ENCODE measurements around the gene DDB1.

The DDB1 gene

GRCh38 chr11:61335355-61335710, 2.4 kb upstream of the DDB1 start:
- no peaks in the 10 kb centered on the region for H3K9me2 ChIP-seq (replicated peaks; ENCODE audit: control insufficient read depth, low read length)
- peak overlapping the region; percentile 91 for H3K4me2 ChIP-seq (ENCODE audit: low read length)
- peaks cover 7% of the 10 kb centered on the region for H4K20me1 ChIP-seq (ENCODE audit: control insufficient read depth, insufficient read depth, low read depth, low read length)
- TF ChIP-seq CTCF (IDR thresholded peaks at IDR 0.05; ENCODE audit: low read depth, low read length, poor library complexity, severe bottlenecking) (no peak), EZH2phosphoT487 (IDR thresholded peaks at IDR 0.05; ENCODE audit: borderline replicate concordance, low read length) (no peak)
- peaks cover 36% of the 10 kb centered on the region for H3K79me2 ChIP-seq (ENCODE audit: control insufficient read depth, low read length)
- H3K27ac ChIP-seq (ENCODE audit: low read depth, low read length) = peak overlapping the region; percentile 41; the same call in 1 of the 2 replicates
- peaks cover 48% of the 10 kb centered on the region for H3K4me1 ChIP-seq (ENCODE audit: control insufficient read depth, low read length)
- peaks cover 27% of the 10 kb centered on the region for H3K36me3 ChIP-seq (ENCODE audit: control insufficient read depth, low read length)
- H3K4me3 ChIP-seq (ENCODE audit: low read length) = no peak overlapping the region
- no peaks in the 10 kb centered on the region for H3K27me3 ChIP-seq (ENCODE audit: control insufficient read depth, low read length)
- no peaks in the 10 kb centered on the region for H3K9me3 ChIP-seq (ENCODE audit: control insufficient read depth, insufficient read depth, low read length)
- 0 out of 2 replicates have a peak, but pooled peaks cover 4% of the 10 kb centered on the region for H3F3A ChIP-seq (ENCODE audit: control insufficient read depth, insufficient read depth)

- Histone ChIP-seq H3K79me2 (ENCODE audit: control insufficient read depth, low read length) (peaks cover 42% of the 10 kb centered on the region), H3K9me3 (ENCODE audit: control insufficient read depth, insufficient read depth, low read length) (no peaks in the 10 kb centered on the region), H4K20me1 (ENCODE audit: control insufficient read depth, insufficient read depth, low read depth, low read length) (peaks cover 13% of the 10 kb centered on the region), H3K27me3 (ENCODE audit: control insufficient read depth, low read length) (no peaks in the 10 kb centered on the region), H3K4me3 (ENCODE audit: low read length) (peak overlapping the region; percentile 78), H3K36me3 (ENCODE audit: control insufficient read depth, low read length) (peaks cover 34% of the 10 kb centered on the region), H3K4me1 (ENCODE audit: control insufficient read depth, low read length) (peaks cover 48% of the 10 kb centered on the region), H3K27ac (ENCODE audit: low read depth, low read length) (peak overlapping the region; percentile 41; the same call in 1 of the 2 replicates), H3F3A (ENCODE audit: control insufficient read depth, insufficient read depth) (0 out of 2 replicates have a peak, but pooled peaks cover 4% of the 10 kb centered on the region), H3K9me2 (replicated peaks; ENCODE audit: control insufficient read depth, low read length) (no peaks in the 10 kb centered on the region), H3K4me2 (ENCODE audit: low read length) (peak overlapping the region; percentile 91)
- TF ChIP-seq CTCF (IDR thresholded peaks at IDR 0.05; ENCODE audit: low read depth, low read length, poor library complexity, severe bottlenecking) (no peak), EZH2phosphoT487 (IDR thresholded peaks at IDR 0.05; ENCODE audit: borderline replicate concordance, low read length) (no peak)
Measured at GRCh38 chr11:61334434-61335354, 1.8 kb upstream of the DDB1 start.

DNA sequence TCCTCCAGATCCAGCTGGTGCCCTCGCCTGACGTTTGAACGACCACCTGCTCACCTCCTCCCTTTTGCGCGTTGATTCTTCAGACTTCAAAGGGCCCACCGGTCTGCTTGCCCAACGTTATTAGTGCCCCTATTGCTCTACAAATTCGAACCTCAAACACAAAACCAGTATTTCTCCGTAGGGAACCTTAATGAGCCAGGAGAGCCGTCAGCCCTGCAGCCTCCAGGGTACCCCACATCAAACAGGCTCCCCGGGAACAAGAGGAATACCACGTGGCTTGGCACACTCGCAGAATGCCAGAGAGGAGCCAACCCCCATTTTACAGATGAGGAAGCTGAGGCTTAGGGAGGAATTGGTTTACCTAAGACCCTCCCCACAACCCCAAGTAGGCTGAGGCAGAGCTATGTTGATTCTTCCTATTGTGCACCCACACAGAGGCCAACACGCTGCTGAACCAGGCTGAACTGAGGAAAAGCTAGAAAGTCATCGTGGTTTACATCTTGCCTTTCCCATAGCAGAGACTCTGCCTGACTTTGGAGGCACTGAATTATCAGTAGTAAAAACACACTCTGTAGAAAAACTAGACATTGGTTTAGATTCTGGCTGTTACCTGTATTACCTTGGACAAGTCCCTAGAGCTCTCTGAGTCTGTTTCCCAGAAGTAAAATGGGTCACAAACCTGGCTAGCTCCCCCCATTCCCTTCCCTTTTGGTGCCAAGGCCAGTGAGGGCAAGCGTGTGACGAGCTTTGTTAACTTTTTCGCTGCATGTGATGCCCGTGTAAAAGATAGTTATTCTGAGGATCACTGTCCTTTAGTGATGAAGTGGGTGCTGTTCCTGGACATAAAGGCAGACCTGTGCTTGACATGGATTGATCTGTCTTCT, 887 bp upstream of the DDB1 start:
- Histone ChIP-seq H3K4me3 (ENCODE audit: low read length) (peak overlapping the region; percentile 78), H3K79me2 (ENCODE audit: control insufficient read depth, low read length) (peaks cover 51% of the 10 kb centered on the region), H3K27me3 (ENCODE audit: control insufficient read depth, low read length) (no peaks in the 10 kb centered on the region), H3K9me2 (replicated peaks; ENCODE audit: control insufficient read depth, low read length) (no peaks in the 10 kb centered on the region), H3K36me3 (ENCODE audit: control insufficient read depth, low read length) (peaks cover 43% of the 10 kb centered on the region), H3K9me3 (ENCODE audit: control insufficient read depth, insufficient read depth, low read length) (no peaks in the 10 kb centered on the region), H3F3A (ENCODE audit: control insufficient read depth, insufficient read depth) (0 out of 2 replicates have a peak, but pooled peaks cover 4% of the 10 kb centered on the region), H3K4me1 (ENCODE audit: control insufficient read depth, low read length) (peaks cover 48% of the 10 kb centered on the region), H4K20me1 (ENCODE audit: control insufficient read depth, insufficient read depth, low read depth, low read length) (peaks cover 15% of the 10 kb centered on the region), H3K4me2 (ENCODE audit: low read length) (peak overlapping the region; percentile 91), H3K27ac (ENCODE audit: low read depth, low read length) (peak overlapping the region; percentile 74)
- TF ChIP-seq CTCF (IDR thresholded peaks at IDR 0.05; ENCODE audit: low read depth, low read length, poor library complexity, severe bottlenecking) (no peak), EZH2phosphoT487 (IDR thresholded peaks at IDR 0.05; ENCODE audit: borderline replicate concordance, low read length) (no peak)
